AG20443 (cell line): ENCODE data around the gene TBC1D9.
"Not testable (repeated sequence)": the region's sequence is repeated elsewhere in the genome, so short reads cannot be mapped to it uniquely, and the experiment has no call there.

ENCODE experiments used
- DNase-seq: peaks from one replicate; pipeline ENCODE4 v3.0.0; 2012; ENCODE audit warnings: low spot score, mixed read lengths

The TBC1D9 gene

DNA sequence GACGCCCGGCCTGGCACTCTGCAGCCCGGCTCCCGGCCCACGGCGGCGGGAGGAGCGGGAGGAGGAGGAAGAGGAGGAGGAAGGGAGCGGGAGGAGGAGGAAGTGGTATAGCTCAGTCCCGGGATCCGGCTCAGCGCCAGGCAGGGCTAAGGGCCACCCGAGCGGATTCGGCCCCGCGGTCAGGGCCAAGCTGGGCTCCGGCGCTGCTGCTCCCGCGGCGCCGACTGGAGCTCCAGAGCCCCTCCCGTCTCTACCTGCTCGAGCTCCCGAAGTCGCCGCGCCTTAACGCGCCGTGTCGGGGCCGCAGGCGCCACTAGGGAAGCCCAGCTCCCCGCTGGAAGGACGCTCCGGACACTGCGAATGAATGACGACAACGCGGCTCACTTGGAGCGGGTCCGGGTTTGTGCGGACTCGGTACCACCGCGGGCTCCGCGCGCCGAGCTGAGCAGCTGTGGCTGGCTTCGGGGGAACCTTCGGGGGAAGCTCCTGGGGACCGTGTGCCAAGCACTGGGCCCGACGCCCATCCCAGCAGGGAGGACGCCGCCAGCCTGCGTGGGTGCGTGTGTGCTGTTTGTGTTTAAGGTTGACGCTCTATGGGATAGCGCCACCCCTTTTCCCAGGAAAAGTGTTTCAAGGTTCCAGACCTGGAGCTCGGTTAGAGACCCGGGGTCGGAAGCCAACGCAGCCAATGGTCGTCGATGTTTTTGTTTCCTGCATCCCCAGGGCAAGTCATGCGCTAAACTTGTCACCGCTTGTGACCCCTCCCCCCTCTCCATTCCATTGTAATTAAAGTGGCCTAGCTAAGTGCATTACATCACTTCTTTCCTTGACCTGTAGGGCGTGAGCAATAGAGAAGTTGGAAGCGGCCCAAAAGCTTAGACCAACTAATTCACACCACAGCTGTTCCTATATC lies at the start of gene TBC1D9:
Gene TBC1D9 (minus strand): TSS at position 67 of the 913 bp plus-strand sequence. CDS start 340 bp downstream, outside the sequence.
- DNase-seq = peak; percentile 77

DNA sequence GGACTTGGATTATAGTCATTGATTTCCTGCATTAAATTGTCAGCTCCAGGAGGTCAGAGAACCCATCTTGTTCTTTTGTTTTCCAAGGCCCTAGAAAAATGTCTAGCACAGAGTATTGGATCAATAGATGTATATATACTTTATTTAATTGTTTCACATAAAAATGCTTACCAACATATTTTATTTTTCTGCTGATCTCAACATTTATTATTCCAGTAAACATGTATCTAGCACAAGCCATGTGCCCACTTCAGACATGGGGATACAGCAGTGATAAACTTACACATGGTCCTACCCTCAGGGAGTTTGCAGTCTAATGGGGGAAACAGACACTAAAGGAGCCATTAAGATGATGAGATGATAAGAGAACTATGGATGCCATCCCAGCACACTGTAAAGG lies 49.1 kb upstream of the TBC1D9 start:
- DNase-seq = no peak

GRCh38 chr4:140802591-140802990 lies 46.4 kb upstream of the TBC1D9 start:
- no peak for DNase-seq

DNA sequence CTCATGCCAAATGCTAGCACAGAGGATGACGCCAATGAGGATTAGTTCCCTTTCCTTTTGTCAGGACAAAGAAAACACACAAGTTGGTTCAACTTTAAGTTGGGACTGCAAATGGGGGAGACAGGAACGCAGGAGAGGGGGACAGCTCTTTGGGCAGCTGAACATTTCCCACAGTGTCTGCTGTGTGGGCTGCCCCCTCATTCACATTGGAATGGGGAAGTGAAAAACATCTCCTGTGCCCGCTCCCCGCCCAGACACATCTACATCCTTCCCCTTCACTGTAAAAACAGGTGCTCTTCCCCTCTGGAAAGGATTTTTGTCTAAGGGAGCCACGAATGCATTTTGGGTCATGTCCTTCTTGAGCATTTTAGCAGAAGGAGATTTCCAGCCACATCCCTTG lies 44.5 kb upstream of the TBC1D9 start:
- no peak for DNase-seq

DNA sequence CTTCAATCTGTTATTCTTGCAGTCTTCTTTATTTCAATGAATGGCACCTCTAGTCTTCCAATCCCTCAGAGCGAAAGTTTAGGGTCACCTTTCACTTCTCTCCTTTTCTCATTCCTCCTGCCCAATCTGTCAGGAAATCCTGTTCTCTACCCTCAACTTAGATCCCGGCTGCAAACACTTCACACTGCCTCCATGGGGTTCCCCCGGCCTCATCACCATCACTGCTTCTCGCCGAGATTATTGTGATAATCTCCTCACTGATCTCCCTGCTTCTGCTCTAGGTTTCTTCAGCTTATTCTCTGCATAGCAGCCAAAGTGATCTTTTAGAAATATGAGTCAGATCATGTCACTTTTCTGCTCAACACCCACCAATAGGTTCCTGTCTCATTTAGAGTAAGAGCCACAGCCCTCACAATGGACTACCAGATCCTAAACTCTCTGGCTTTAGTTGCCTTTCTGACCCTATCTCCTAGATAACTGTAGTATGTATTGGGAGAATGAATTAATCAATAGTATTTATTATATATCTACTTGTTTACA lies 43.6 kb upstream of the TBC1D9 start:
- DNase-seq = no peak

DNA sequence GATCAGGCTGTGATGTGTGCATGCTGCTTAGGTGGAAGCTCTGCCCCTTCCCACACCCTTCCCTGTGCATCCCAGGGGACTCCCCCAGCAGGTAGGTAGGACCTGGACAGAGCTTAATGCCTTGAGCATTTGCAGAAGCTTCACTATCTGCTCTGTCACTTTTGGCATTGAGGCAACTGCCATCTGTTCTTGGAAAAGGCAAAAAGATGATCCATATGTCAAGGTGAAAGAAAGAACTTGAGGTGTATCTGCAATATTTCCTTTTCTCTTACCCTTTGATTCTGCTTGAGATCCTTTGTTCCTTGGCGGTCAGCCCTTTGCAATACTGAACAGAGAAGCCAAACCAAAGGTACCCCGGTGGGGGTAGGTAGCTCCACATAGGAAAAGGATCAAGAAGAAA lies 37.1 kb upstream of the TBC1D9 start:
- no peak for DNase-seq

DNA sequence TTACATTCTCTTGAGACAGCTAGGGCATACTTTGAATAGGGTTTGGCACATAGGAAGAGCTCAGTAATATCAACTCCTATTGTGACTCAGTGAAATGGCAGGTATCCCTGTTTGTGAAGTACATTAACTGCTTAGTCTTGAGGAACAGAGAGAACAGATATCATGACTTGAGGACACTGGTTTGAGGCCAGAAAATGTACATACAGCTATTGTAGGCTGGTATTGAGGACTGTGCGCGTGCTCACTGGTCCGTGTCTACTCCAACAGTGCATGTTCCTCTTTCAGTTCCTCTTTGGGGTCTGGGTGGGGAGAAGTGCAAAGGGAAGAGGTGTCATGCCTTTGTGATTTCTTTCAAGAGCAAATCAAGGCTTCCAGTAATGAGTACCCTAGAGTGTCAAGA lies 34.6 kb upstream of the TBC1D9 start:
- no peak for DNase-seq

- DNase-seq = no peak
Measured at GRCh38 chr4:140790171-140790570, 34.0 kb upstream of the TBC1D9 start.

- DNase-seq = no peak
Measured at GRCh38 chr4:140789759-140790158, 33.6 kb upstream of the TBC1D9 start.

DNA sequence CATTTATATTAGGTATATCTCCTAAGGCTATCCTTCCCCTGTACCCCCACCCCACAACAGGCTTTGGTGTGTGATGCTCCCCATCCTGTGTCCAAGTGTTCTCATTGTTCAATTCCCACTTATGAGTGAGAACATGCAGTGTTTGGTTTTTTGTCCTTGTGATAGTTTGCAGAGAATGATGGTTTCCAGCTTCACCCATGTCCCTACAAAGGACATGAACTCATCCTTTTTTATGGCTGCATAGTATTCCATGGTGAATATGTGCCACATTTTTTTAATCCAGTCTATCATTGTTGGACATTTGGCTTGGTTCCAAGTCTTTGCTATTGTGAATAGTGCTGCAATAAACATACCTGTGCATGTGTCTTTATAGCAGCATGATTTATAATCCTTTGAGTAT lies 26.6 kb upstream of the TBC1D9 start:
- not testable (repeated sequence) for DNase-seq

GRCh38 chr4:140781596-140781995 lies 25.4 kb upstream of the TBC1D9 start:
- DNase-seq = no peak

DNA sequence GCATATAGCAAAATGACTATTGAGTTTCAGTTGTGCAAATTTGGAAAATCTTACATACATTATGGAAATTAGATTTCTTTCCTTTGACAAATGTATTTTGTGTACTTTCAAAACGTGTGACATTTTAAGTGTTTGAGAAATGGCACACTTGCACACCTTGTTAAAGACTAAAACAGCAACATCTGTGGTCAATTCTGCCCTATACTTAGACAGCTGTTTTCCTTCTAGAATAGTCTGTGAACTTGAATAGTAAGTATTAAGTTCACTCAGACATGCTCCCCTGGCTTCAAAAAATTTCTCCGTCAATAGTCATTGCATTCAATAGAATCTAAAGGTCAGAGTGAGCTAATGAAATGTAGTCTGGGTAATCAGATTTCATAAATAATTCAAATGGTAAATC lies 21.7 kb upstream of the TBC1D9 start:
- DNase-seq = no peak

GRCh38 chr4:140777386-140777785 lies 21.2 kb upstream of the TBC1D9 start:
- DNase-seq = no peak

GRCh38 chr4:140776556-140776955 lies 20.4 kb upstream of the TBC1D9 start:
- no peak for DNase-seq

GRCh38 chr4:140774956-140775355 lies 18.8 kb upstream of the TBC1D9 start:
- no peak for DNase-seq

DNA sequence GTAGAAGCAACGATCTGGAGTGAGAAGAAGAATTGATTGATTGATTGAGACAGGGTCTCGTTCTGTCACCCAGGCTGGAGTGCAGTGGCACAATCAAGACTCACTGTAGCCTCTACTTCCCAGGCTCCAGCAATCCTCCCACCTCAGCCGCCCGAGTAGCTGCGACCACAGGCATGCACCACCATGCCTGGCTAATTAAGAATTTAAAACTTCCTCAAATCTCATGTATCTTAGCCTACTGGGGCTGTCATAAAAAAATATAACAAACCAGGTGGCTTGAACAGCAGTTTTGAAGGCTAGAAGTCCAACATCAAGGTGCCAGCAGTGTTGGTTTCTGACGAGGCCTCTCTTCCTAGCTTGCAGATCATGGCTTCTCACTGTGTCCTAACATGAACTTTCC lies 18.3 kb upstream of the TBC1D9 start:
- DNase-seq = no peak

DNA sequence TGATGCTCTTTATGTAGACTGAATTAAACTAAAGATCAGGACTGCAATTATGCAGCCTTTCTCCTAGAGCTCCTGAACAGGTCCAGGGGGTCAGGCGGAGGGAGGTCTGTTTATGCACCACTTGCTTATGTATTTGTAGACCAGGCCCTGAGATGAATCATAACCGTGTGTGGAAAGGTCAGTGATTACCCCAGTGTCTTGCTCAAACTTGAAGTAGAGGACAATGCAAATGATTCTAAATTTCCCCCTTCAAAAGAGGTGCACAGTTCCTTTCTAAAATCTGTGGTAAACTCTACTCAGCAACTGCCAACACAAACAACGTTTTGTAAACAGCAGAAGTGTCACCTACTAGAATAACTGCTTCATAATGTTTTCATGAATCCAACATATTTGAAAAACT lies 13.0 kb upstream of the TBC1D9 start:
- no peak for DNase-seq

GRCh38 chr4:140764785-140765392 lies 8.7 kb upstream of the TBC1D9 start:
- no peak for DNase-seq

GRCh38 chr4:140762202-140762601 lies 6.0 kb upstream of the TBC1D9 start:
- no peak for DNase-seq

DNA sequence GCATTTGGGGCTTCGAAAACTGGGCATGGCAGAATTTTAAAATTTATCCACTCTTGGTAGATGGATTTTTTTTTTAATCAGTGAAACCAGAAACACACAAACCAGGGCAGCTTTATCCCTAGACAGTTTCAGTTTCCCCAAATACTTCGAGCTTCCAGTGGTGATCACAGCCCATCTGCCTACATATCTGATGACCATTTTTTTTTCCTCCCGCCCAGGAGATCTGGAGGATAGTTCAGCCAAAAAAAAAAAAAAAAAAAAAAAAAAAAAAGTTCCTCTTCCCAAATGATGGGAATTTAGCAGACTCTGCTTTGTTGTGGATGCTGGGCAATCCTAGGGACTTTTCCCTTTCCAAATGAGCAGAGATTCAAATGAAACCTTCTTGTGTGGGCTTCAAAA lies 1.0 kb upstream of the TBC1D9 start:
- peak; percentile 49 for DNase-seq

- peak; percentile 71 for DNase-seq
Measured at GRCh38 chr4:140755774-140756318, 339 bp downstream of the TBC1D9 start.

GRCh38 chr4:140754918-140755773 lies 1.0 kb downstream of the TBC1D9 start:
- no peak for DNase-seq
